ENCODE results near the gene STOML1. TPM values are rescaled to one million over a fixed set of nuclear protein-coding genes. Genes with fewer than 3 reads are reported as not detected.

The STOML1 gene
- total RNA-seq, 1 experiment from 2014 or later: 19.7 TPM

GRCh38 chr15:73984208-73984979, 7.7 kb downstream of the STOML1 start:
- H3K4me1 Mint-ChIP-seq (ENCODE audit: low read depth, unreplicated experiment): peaks cover 76% of the 10 kb centered on the region
- peaks cover 33% of the 10 kb centered on the region for H3K36me3 Mint-ChIP-seq (ENCODE audit: insufficient read depth, unreplicated experiment)
- no peaks in the 10 kb centered on the region for H3K9me3 Mint-ChIP-seq (ENCODE audit: low read depth, unreplicated experiment)
- no peak overlapping the region for H3K4me3 Mint-ChIP-seq (ENCODE audit: low read depth, unreplicated experiment)
- CTCF ChIA-PET: interaction anchor here (1.7 kb wide), 1 partner anchor 11 kb away, joined by 13 read pairs; no protein-coding TSS in a partner anchor
- no peak for DNase-seq
- H3K27me3 Mint-ChIP-seq (ENCODE audit: unreplicated experiment): no peaks in the 10 kb centered on the region
- no peak for TF ChIP-seq CTCF (IDR thresholded peaks at IDR 0.05; ENCODE audit: unreplicated experiment)
- H3K27ac Mint-ChIP-seq (ENCODE audit: unreplicated experiment): peak overlapping the region; percentile 38
- BruUV-seq (replicated peaks): no TSS peak
- intact Hi-C loops (cut with micrococcal nuclease; ENCODE audit: unreplicated experiment): no loop called here

- CTCF ChIA-PET: interaction anchor here (0.8 to 1.7 kb wide), 4 partner anchors 11 to 324 kb away, joined by 3 to 13 read pairs (median 4); partner anchors contain the start of gene PML
- Mint-ChIP-seq H3K27me3 (ENCODE audit: unreplicated experiment) (no peaks in the 10 kb centered on the region), H3K9me3 (ENCODE audit: low read depth, unreplicated experiment) (no peaks in the 10 kb centered on the region), H3K27ac (ENCODE audit: unreplicated experiment) (peak overlapping the region; percentile 38), H3K4me3 (ENCODE audit: low read depth, unreplicated experiment) (no peak overlapping the region), H3K36me3 (ENCODE audit: insufficient read depth, unreplicated experiment) (peaks cover 29% of the 10 kb centered on the region), H3K4me1 (ENCODE audit: low read depth, unreplicated experiment) (peaks cover 74% of the 10 kb centered on the region)
- intact Hi-C loops (cut with micrococcal nuclease; ENCODE audit: unreplicated experiment): no loop called here
- no TSS peak for BruUV-seq (replicated peaks)
- no peak for TF ChIP-seq CTCF (IDR thresholded peaks at IDR 0.05; ENCODE audit: unreplicated experiment)
- DNase-seq: no peak
Observed at GRCh38 chr15:73983773-73984172, 8.3 kb downstream of the STOML1 start.

- Mint-ChIP-seq H3K27ac (ENCODE audit: unreplicated experiment) (peak overlapping the region; percentile 81), H3K36me3 (ENCODE audit: insufficient read depth, unreplicated experiment) (peaks cover 27% of the 10 kb centered on the region), H3K4me3 (ENCODE audit: low read depth, unreplicated experiment) (no peak overlapping the region), H3K4me1 (ENCODE audit: low read depth, unreplicated experiment) (peaks cover 71% of the 10 kb centered on the region), H3K27me3 (ENCODE audit: unreplicated experiment) (no peaks in the 10 kb centered on the region), H3K9me3 (ENCODE audit: low read depth, unreplicated experiment) (no peaks in the 10 kb centered on the region)
- intact Hi-C loops (cut with micrococcal nuclease; ENCODE audit: unreplicated experiment): no loop called here
- BruUV-seq (replicated peaks): no TSS peak
- no peak for TF ChIP-seq CTCF (IDR thresholded peaks at IDR 0.05; ENCODE audit: unreplicated experiment)
- CTCF ChIA-PET: interaction anchor here (0.6 to 1.7 kb wide), 9 partner anchors 10 to 631 kb away, joined by 3 to 13 read pairs (median 3); partner anchors contain the start of gene PML
- DNase-seq: peak; percentile 71
Observed at GRCh38 chr15:73983211-73983727, 8.8 kb downstream of the STOML1 start.

GRCh38 chr15:73982222-73982962, 9.7 kb downstream of the STOML1 start:
- peaks cover 62% of the 10 kb centered on the region for H3K4me1 Mint-ChIP-seq (ENCODE audit: low read depth, unreplicated experiment)
- H3K4me3 Mint-ChIP-seq (ENCODE audit: low read depth, unreplicated experiment): peak overlapping the region; percentile 3
- CTCF ChIA-PET: interaction anchor here (0.6 to 1.7 kb wide), 10 partner anchors 9 to 632 kb away, joined by 3 to 13 read pairs (median 3); partner anchors contain the start of gene PML
- peak overlapping the region; percentile 43 for H3K27ac Mint-ChIP-seq (ENCODE audit: unreplicated experiment)
- no peak for TF ChIP-seq CTCF (IDR thresholded peaks at IDR 0.05; ENCODE audit: unreplicated experiment)
- BruUV-seq (replicated peaks): no TSS peak
- H3K27me3 Mint-ChIP-seq (ENCODE audit: unreplicated experiment): no peaks in the 10 kb centered on the region
- H3K9me3 Mint-ChIP-seq (ENCODE audit: low read depth, unreplicated experiment): no peaks in the 10 kb centered on the region
- DNase-seq: peak; percentile 75
- intact Hi-C loops (cut with micrococcal nuclease; ENCODE audit: unreplicated experiment): no loop called here
- peaks cover 24% of the 10 kb centered on the region for H3K36me3 Mint-ChIP-seq (ENCODE audit: insufficient read depth, unreplicated experiment)

Data from Calu3 (cell line).